GM12892 (cell line): Measurements from ENCODE around the gene CMTM1.
"Not testable (repeated sequence)": the region's sequence is repeated elsewhere in the genome, so short reads cannot be mapped to it uniquely, and the experiment has no call there.

Experiments
- DNase-seq: peaks from one replicate; pipeline ENCODE4 v3.0.0; 2011; ENCODE audit not compliant: insufficient read length
- FAIRE-seq: peaks from 2 replicates; lab custom pipeline; 2011; peaks lifted over from hg19 to GRCh38; lab: Jason Lieb, UNC
- POLR2A ChIP-seq: IDR thresholded peaks from 2 replicates; pipeline ENCODE4 v1.6.1; 2011; ENCODE audit warnings: low read depth, low read length, control low read depth
- POLR2AphosphoS5 ChIP-seq: IDR thresholded peaks from 2 replicates; pipeline ENCODE4 v1.6.1; 2011; ENCODE audit warnings: low read depth, low read length, control low read depth
- TAF1 ChIP-seq: IDR thresholded peaks from 2 replicates; pipeline ENCODE4 v1.6.1; 2011; ENCODE audit warnings: low read depth, mild to moderate bottlenecking, control low read depth, low read length, borderline replicate concordance

Gene CMTM1

DNA sequence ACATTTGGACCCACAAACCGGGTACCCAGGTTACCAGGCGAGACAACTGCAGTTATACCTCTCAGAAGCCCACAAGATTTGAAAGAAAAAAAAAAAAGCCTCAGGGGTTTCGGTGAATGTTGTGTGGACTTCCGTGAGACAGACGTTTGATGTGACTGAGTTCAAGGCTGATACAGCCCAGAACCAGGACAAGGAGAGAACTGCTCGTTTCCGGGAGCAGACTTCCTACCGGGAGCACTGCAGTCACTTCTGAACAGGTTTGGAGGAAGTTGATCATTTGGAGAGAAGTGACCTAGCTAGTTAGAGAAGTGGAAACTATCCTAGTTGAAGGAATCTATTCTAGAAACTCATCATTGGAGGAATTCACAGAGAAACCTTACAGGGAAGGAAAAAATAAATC is 13.0 kb upstream of the CMTM1 start:
- TF ChIP-seq POLR2A (no peak), TAF1 (no peak), POLR2AphosphoS5 (no peak)
- no peak for DNase-seq
- FAIRE-seq = no peak

DNA sequence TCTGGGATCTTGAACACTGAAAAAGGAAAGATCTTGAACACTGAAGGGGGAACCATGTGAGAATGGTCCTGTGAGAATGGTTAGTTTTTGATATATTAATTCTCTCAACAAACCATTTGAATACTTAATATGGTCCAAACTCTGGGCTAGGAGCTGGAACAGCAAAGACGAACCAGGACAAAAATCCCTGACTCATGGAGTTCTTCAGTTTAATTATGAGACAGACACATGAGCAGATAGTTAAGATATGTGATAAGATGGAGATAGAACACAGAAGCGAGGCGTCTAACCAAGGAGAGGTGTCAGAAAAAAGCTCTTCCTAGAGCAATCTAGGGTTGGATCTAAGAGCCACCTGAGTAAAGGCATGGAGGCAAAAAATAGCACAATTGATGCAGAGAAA is 12.2 kb upstream of the CMTM1 start:
- FAIRE-seq (no peak), DNase-seq (no peak)
- TF ChIP-seq POLR2A = no peak
- TF ChIP-seq POLR2AphosphoS5 = no peak
- no peak for TF ChIP-seq TAF1

DNA sequence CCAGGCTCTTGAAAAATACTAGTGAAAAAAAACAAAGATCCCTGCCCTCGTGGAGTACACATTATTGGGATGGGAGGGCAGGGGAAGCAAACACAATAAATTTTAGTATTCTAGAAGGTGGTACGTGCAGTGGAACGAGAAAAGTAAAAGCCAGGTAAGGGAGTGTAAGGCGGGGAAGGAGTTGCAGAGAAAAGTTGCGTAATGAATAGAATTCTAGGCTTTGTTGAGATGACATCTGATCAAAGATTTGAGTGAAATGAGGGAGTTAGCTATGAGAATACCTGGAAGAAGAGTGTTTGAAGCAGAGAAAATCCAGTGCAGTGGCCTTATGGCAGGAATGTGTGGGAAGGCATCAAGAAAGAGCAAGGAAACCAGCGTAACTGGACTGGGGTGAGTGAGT is 11.7 kb upstream of the CMTM1 start:
- TF ChIP-seq POLR2AphosphoS5 (no peak), TAF1 (no peak), POLR2A (no peak)
- DNase-seq = no peak
- no peak for FAIRE-seq

DNA sequence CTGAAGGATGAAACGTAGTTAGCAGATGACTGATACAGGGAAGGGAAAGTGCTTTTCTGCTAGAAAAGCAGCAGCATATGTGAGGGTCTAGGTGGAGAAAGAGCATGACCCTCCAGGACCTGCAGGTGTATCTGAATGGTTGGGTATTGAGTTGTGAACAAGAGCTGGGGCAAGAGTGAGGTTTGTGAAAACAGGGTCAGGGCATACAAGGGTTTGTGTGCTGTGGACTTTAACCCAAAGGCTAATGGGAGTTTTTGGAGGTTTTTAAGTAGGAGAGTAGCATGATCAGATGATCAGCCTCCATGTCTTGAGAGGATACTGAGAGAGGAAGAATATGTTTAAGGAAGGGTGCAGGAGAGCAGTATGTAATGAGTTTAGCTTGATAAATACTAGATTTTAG is 6.1 kb upstream of the CMTM1 start:
- DNase-seq (no peak), FAIRE-seq (no peak)
- TF ChIP-seq POLR2A = no peak
- no peak for TF ChIP-seq TAF1
- no peak for TF ChIP-seq POLR2AphosphoS5

DNA sequence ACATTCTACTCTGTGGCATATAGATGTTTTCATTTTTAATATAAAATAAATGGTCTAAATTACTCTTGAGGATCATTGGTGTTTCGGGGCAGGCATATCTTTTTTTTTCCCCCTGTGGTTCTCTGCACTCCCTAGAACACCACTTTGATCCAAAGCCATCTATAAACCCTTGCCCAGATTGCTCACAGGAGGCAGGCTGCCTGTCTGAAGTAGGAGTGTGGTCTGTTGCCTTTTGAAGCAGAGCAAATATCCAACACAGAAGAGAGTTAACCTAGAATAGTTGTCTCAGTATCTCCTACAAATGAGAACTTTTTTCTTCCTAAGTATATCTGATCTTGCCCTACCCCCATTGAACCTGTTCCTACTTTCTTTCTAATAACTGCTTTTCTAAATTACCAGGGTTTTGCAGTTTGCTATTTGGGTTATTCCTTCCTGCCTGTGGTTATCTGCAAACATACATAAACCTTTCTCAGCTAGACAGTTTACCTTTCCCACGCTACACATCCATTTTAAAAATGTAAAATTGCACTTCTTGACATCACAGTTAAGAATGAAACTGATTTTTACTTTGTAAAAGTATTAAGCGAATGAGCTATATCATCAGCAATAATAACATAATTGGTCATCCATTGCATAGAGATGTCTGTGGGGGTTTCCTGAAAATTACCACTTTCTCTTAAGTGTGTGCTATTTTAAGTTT is 4.7 kb upstream of the CMTM1 start:
- no peak for FAIRE-seq
- no peak for TF ChIP-seq POLR2A
- no peak for TF ChIP-seq TAF1
- TF ChIP-seq POLR2AphosphoS5 = no peak
- no peak for DNase-seq

DNA sequence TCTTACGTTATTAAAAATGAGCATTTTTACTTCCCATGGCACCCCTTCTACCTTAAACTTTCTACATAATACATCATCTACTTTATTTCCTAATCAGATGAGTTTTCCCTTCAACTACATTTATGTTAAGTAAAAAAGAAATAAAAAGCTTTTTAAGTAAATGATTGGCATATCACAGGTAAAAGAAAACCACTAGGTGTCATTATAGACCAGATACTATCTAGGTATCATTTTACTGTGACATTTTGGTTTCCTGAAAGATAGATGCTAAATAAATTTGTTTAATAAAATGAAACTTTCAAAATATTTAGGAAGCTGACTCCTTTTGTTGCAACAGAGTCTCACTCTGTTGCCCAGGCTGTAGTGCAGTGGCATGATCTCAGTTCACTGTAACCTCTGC is 3.8 kb upstream of the CMTM1 start:
- no peak for TF ChIP-seq POLR2AphosphoS5
- FAIRE-seq = no peak

DNA sequence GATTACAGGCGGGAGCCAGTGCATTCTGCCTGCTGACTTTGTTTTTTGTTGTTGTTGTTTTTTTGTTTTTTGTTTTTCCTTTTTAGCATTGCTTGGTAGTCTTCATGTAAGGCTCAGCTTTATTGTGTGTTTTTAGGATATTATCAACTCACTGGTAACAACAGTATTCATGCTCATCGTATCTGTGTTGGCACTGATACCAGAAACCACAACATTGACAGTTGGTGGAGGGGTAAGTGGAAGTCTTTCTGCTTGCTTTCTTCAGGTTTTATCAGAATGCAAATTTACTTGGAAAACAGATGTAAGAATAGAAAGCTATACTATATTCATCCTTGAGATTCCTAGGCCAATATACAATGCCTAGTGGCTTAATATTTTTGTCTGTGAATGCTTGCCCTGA is 3.3 kb upstream of the CMTM1 start:
- no peak for TF ChIP-seq TAF1
- no peak for TF ChIP-seq POLR2A
- no peak for TF ChIP-seq POLR2AphosphoS5
- DNase-seq (no peak), FAIRE-seq (peak; percentile 17)

More for the DNA sequence above, 3.8 kb upstream of the CMTM1 start:
- DNase-seq = no peak

DNA sequence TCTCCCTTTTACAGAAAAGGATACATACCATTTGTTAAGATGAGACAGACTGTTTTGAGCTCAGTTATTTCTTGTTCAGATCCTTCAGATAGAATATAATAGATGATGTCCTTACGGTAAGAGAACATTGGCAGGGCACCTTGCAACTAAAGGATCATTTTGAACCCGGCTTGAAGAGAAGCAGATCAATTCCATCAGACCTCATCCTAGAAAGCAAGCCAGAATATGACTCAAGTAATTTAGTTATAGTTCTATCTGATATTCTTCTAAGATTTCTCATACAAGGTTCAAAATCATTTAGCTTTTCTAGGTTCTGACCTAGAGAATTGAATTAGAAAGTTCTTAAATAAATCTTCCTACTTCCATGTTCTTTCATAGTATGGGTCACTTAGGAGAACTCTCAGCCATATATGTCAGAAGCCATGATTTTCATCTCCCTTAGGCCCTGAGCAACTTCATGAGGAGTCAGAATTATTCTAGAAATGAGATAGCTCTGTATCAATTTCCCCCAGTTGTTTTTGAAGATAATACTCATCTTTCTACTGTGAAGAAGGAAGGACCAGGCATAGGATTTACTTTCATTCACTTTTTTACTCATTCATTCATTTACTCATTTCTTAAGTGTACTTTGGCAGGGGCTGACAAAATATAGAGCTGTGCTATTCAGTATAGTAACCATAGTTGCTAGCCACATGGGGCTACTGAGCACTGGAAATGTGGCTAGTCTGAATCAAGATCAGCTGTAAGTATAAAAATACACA is 2.5 kb upstream of the CMTM1 start:
- FAIRE-seq (no peak), DNase-seq (no peak)
- TF ChIP-seq POLR2A = no peak
- TF ChIP-seq POLR2AphosphoS5 = no peak
- no peak for TF ChIP-seq TAF1

DNA sequence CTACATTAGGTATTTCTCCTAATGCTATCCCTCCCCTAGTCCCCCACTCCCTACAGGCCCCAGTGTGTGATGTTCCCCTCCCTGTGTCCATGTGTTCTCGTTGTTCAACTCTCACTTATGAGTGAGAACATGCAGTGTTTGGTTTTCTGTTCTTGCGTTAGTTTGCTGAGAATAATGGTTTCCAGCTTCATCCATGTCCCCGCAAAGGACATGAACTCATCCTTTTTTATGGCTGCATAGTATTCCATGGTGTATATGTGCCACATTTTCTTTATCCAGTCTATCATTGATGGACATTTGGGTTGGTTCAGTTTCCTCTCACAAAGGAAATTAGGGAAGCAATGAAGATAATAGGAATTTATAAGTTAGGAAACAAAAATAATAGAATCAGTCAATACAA is 1.0 kb downstream of the CMTM1 start:
- not testable (repeated sequence) for DNase-seq, FAIRE-seq

DNA sequence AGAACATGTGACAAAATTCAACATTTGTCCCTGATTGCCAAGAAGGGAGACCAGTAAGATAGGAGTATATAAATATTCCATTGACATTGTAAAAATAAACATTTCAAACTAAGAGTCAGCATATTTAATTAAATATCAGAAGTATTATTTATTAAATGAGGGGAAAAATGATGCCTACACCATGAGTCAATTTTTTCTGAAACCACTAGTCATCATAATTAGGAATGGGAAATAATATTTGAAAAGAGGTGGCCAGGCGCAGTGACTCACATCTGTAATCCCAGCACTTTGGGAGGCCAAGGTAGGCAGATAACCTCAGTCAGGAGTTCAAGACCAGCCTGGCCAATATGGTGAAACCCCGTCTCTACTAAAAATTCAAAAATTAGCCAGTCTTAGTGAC is 2.1 kb downstream of the CMTM1 start:
- TF ChIP-seq TAF1 (no peak), POLR2AphosphoS5 (no peak), POLR2A (no peak)
- DNase-seq (no peak), FAIRE-seq (no peak)

DNA sequence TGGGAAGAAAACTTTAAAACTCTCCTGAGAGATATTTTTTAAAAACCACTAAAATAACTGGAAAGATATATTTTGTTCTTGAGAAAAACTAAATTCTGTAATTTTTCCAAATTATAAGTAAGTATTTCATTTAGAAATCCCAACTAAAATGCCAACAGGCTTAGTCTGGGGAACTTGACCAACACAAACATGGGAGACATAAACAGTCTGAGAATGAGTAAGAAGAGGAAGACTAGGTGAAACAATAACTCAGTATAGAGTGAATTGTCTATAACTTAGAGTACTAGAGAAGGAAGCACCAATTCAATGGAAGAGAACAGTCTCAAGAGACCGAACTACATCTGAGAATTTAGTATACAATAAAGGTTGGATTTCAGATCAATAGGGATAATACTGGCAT is 2.9 kb downstream of the CMTM1 start:
- no peak for TF ChIP-seq TAF1
- no peak for TF ChIP-seq POLR2AphosphoS5
- TF ChIP-seq POLR2A = no peak
- FAIRE-seq = no peak
- no peak for DNase-seq

DNA sequence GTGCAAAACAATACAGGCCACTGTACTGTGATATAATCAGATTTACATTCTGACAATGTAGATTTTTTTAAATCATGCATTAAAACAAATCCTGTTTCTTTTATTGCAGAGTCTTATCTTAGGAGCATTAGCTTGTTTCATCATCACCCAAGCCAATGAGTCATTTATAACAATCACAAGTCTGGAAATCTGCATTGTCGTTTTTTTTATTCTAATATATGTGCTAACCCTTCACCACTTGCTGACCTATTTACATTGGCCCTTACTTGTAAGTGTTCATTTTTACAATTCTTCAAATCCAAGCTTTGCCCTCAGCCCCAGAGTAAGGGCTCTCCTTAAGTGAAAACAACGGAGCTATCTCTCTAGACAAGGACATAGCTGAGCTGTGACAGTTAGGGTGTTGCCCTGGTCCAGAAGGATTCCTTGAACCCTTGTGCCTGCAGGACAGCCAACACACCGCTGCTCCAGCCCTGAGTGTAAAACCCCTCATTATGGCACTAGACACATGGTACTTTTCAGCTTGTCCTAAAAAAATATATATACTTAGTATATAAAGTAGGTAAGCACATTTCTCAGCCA is 3.7 kb downstream of the CMTM1 start:
- FAIRE-seq (no peak), DNase-seq (no peak)
- TF ChIP-seq POLR2AphosphoS5 (no peak), TAF1 (no peak), POLR2A (no peak)

DNA sequence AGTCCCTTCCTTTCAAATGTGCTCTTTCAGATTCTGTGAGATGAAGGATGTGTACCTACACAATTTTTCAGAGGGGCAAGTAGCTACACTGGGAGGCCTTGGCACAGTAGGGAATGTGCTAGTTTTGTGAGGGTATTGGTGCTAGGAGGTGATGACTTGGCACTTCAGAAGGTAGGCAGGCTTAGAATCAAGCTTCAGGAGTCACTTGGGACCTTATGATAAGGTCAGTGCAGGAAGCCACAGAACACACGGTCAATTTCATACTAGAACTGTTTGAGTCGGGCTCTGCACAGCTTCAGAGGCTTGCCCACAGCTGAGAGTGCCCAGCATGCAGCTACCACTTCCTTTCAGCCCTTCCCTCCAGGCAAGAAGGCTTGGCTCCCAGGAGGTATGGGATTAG is 6.1 kb downstream of the CMTM1 start:
- no peak for TF ChIP-seq TAF1
- no peak for TF ChIP-seq POLR2AphosphoS5
- no peak for TF ChIP-seq POLR2A
- DNase-seq (no peak), FAIRE-seq (no peak)
